GM23338 (cell line): Measurements from ENCODE around the gene RNASEH2C. TPM values are rescaled to one million over a fixed set of nuclear protein-coding genes. Genes with fewer than 3 reads are reported as not detected.

ENCODE experiments used
- ATAC-seq: fragments of 200-7000 bp; cut with Tn5 transposase; 3 replicates; pipeline ENCODE4 v1.9.1; 2020
- DNase-seq: peaks from one replicate; pipeline ENCODE4 v3.0.0-alpha.2; 2015; ENCODE audit warnings: low spot score
- H2AFZ ChIP-seq: fragments of 200-600 bp; sonication (generic); 2 replicates; pipeline ENCODE4 v1.8.0; 2016; ENCODE audit warnings: antibody characterized with exemption, mild to moderate bottlenecking, moderate library complexity
- H3F3A ChIP-seq: fragments of 200-600 bp; sonication (generic); replicated peaks from 2 replicates; pipeline ENCODE4 v1.8.0; 2017; ENCODE audit warnings: antibody characterized with exemption, mixed run types, low read depth
- H3K27ac ChIP-seq: fragments of 200-600 bp; sonication (generic); 2 replicates; pipeline ENCODE4 v1.6.1; 2016; ENCODE audit warnings: low read depth
- H3K27me3 ChIP-seq: fragments of 200-600 bp; sonication (generic); 2 replicates; pipeline ENCODE4 v1.8.0; 2016; ENCODE audit warnings: mild to moderate bottlenecking, mixed run types, moderate library complexity; ENCODE audit not compliant: insufficient read depth
- H3K36me3 ChIP-seq: fragments of 200-600 bp; sonication (generic); 2 replicates; pipeline ENCODE4 v1.8.0; 2016; ENCODE audit warnings: mild to moderate bottlenecking; ENCODE audit not compliant: insufficient read depth
- H3K4me1 ChIP-seq: fragments of 200-600 bp; sonication (generic); 2 replicates; pipeline ENCODE4 v1.8.0; 2016; ENCODE audit warnings: mild to moderate bottlenecking, moderate library complexity; ENCODE audit not compliant: insufficient read depth
- H3K4me2 ChIP-seq: fragments of 200-600 bp; sonication (generic); 2 replicates; pipeline ENCODE4 v1.7.1; 2017; ENCODE audit warnings: mixed run types
- H3K4me3 ChIP-seq: fragments of 200-600 bp; sonication (generic); 2 replicates; pipeline ENCODE4 v1.6.1; 2016; ENCODE audit warnings: mixed run types
- H3K79me2 ChIP-seq: fragments of 200-600 bp; sonication (generic); replicated peaks from 2 replicates; pipeline ENCODE4 v1.8.0; 2017; ENCODE audit warnings: mild to moderate bottlenecking; ENCODE audit not compliant: insufficient read depth
- H3K9me2 ChIP-seq: fragments of 200-600 bp; sonication (generic); 2 replicates; pipeline ENCODE4 v1.8.0; 2017; ENCODE audit not compliant: insufficient read depth
- H4K20me1 ChIP-seq: fragments of 200-600 bp; sonication (generic); replicated peaks from 2 replicates; pipeline ENCODE4 v1.8.0; 2017; ENCODE audit warnings: mild to moderate bottlenecking; ENCODE audit not compliant: insufficient read depth
- H3K27ac Mint-ChIP-seq: 2 replicates; pipeline ENCODE4 v1.8.0; 2020; ENCODE audit warnings: inconsistent platforms, mild to moderate bottlenecking, moderate library complexity, mixed read lengths
- H3K27me3 Mint-ChIP-seq: 3 replicates; pipeline ENCODE4 v1.8.0; 2022; ENCODE audit warnings: low read depth, mild to moderate bottlenecking, moderate library complexity, mixed read lengths, inconsistent platforms; ENCODE audit not compliant: insufficient read depth, poor library complexity
- H3K36me3 Mint-ChIP-seq: 3 replicates; pipeline ENCODE4 v1.8.0; 2021; ENCODE audit warnings: low read depth, mild to moderate bottlenecking, inconsistent platforms, moderate library complexity, mixed read lengths
- H3K4me1 Mint-ChIP-seq: 3 replicates; pipeline ENCODE4 v1.8.0; 2020; ENCODE audit warnings: mild to moderate bottlenecking, inconsistent platforms, mixed read lengths
- H3K4me3 Mint-ChIP-seq: 3 replicates; pipeline ENCODE4 v1.8.0; 2021; ENCODE audit warnings: moderate library complexity, mild to moderate bottlenecking, inconsistent platforms, mixed read lengths
- H3K9me3 Mint-ChIP-seq: 3 replicates; pipeline ENCODE4 v1.8.0; 2020; ENCODE audit warnings: moderate library complexity, mild to moderate bottlenecking, inconsistent platforms, mixed read lengths
- CREB1 ChIP-seq: fragments of 250-450 bp; sonication (Bioruptor Pico); IDR thresholded peaks from 2 replicates; pipeline ENCODE4 v1.5.0; 2020; ENCODE audit warnings: low read depth, mild to moderate bottlenecking, moderate library complexity
- CTCF ChIP-seq, 2 experiments: fragments of 200-600 bp in 1 of 2; sonication (generic) in 1 of 2; conservative IDR thresholded peaks; 2 replicates each; pipeline versions ENCODE4 v1.5.1 to v1.6.1; 2016 to 2017; ENCODE audit warnings: antibody characterized with exemption in 2 of 2, low read depth in 2 of 2, mild to moderate bottlenecking in 2 of 2, moderate library complexity in 1 of 2
- ETS1 ChIP-seq: IDR thresholded peaks from 2 replicates; pipeline ENCODE4 v1.6.1; 2016; ENCODE audit warnings: antibody characterized with exemption
- EZH2 ChIP-seq: fragments of 200-600 bp; sonication (generic); IDR thresholded peaks from one replicate; pipeline ENCODE4 v1.8.0; 2017; ENCODE audit warnings: antibody characterized with exemption, mild to moderate bottlenecking, low read depth; ENCODE audit not compliant: unreplicated experiment
- EZH2phosphoT487 ChIP-seq: fragments of 200-600 bp; sonication (generic); IDR thresholded peaks from one replicate; pipeline ENCODE4 v1.8.1; 2018; ENCODE audit warnings: antibody characterized with exemption; ENCODE audit not compliant: unreplicated experiment
- JUNB ChIP-seq: IDR thresholded peaks from one replicate; pipeline ENCODE4 v1.6.1; 2016; ENCODE audit warnings: antibody characterized with exemption; ENCODE audit not compliant: unreplicated experiment
- NANOG ChIP-seq: IDR thresholded peaks from 2 replicates; pipeline ENCODE4 v1.6.1; 2016; ENCODE audit warnings: antibody characterized with exemption, borderline replicate concordance
- POLR2AphosphoS5 ChIP-seq: IDR thresholded peaks from 2 replicates; pipeline ENCODE4 v1.6.1; 2016; ENCODE audit warnings: antibody characterized with exemption, low read depth
- REST ChIP-seq: IDR thresholded peaks from one replicate; pipeline ENCODE4 v1.6.1; 2018; ENCODE audit warnings: antibody characterized with exemption; ENCODE audit not compliant: unreplicated experiment
- STAT1 ChIP-seq: IDR thresholded peaks from one replicate; pipeline ENCODE4 v1.6.1; 2016; ENCODE audit warnings: antibody characterized with exemption; ENCODE audit not compliant: unreplicated experiment
- ZNF114 ChIP-seq: fragments of 250-450 bp; sonication (Bioruptor Pico); IDR thresholded peaks from 2 replicates; pipeline ENCODE4 v1.5.0; 2020; ENCODE audit warnings: mild to moderate bottlenecking, moderate library complexity
- ZNF331 ChIP-seq: fragments of 250-450 bp; sonication (Bioruptor Pico); IDR thresholded peaks from 2 replicates; pipeline ENCODE4 v1.5.0; 2020; ENCODE audit warnings: low read depth, mild to moderate bottlenecking, moderate library complexity
- ZNF462 ChIP-seq: fragments of 250-450 bp; sonication (Bioruptor Pico); IDR thresholded peaks from 2 replicates; pipeline ENCODE4 v1.5.0; 2020; ENCODE audit warnings: mild to moderate bottlenecking, moderate library complexity
- polyA plus RNA-seq: library from polyadenylated mRNA; unstranded; fragments of >200 nt; fragmentation: Nextera tagmentation; extraction: Ambion mirVana; gene quantifications from 2 replicates; pipeline ENCODE4 v1.2.1, GENCODE V29; 2016
- total RNA-seq: library from RNA; depleted of rRNA; stranded (reverse); fragments of >200 nt; shearing (Covaris generic); gene quantifications from 2 replicates; pipeline ENCODE4 v1.2.3, GENCODE V29; 2014

RNASEH2C gene
- total and polyA plus RNA-seq, 2 experiments from 2014 or later, result 37.8 to 73.2 TPM

GRCh38 chr11:65730461-65730860 is 9.9 kb upstream of the RNASEH2C start:
- Histone ChIP-seq H3K9me2 (no peaks in the 10 kb centered on the region), H2AFZ (no peak overlapping the region), H3K27ac (no peak overlapping the region), H3K36me3 (no peaks in the 10 kb centered on the region), H3K4me1 (no peaks in the 10 kb centered on the region), H3F3A (no peaks in the 10 kb centered on the region), H4K20me1 (no peaks in the 10 kb centered on the region), H3K4me3 (no peak overlapping the region), H3K79me2 (no peaks in the 10 kb centered on the region), H3K4me2 (no peak overlapping the region), H3K27me3 (no peaks in the 10 kb centered on the region)
- no peak for TF ChIP-seq ZNF114 (CRISPR knock-in tag)
- no peak for TF ChIP-seq CREB1 (CRISPR knock-in tag)
- no peak for TF ChIP-seq STAT1
- no peak for TF ChIP-seq ETS1
- TF ChIP-seq JUNB, result no peak
- TF ChIP-seq CTCF (conservative IDR thresholded peaks at IDR 0.05; ENCODE audit: low read depth in 2 of 2), result no peak
- TF ChIP-seq ZNF331 (CRISPR knock-in tag), result no peak
- no peak for TF ChIP-seq EZH2
- TF ChIP-seq REST, result no peak
- no peak for TF ChIP-seq ZNF462 (CRISPR knock-in tag)
- no peak for TF ChIP-seq NANOG
- no peak for TF ChIP-seq POLR2AphosphoS5
- no peak for TF ChIP-seq EZH2phosphoT487
- DNase-seq (no peak), ATAC-seq (no peak)
- Mint-ChIP-seq H3K27me3 (peaks cover 3% of the 10 kb centered on the region), H3K36me3 (no peaks in the 10 kb centered on the region; the same call in 2 of the 3 replicates), H3K4me1 (no peaks in the 10 kb centered on the region), H3K27ac (no peak overlapping the region), H3K4me3 (no peak overlapping the region), H3K9me3 (peaks cover 22% of the 10 kb centered on the region)
